Endothelial cell of umbilical vein (primary cell): ENCODE results near the gene TGFBR3. TPM values are rescaled to one million over a fixed set of nuclear protein-coding genes. Genes with fewer than 3 reads are reported as not detected.

ENCODE experiments used
- BruUV-seq: library from RNA; stranded (reverse); fragments of 400-500 nt; replicated peaks from 2 replicates; lab custom pipeline; 2021; lab: Mats Ljungman, UMichigan
- CTCF ChIA-PET: fragments of 300-600, 350-600 bp; sonication (Branson Sonifier 250); formaldehyde crosslinking; loops from one replicate; lab custom pipeline; 2021; ENCODE audit warnings: antibody characterized with exemption, inconsistent platforms; lab: Charles Lee
- POLR2A ChIA-PET: fragments of 300-600, 350-600 bp; sonication (Branson Sonifier 250); formaldehyde crosslinking; loops from one replicate; lab custom pipeline; 2021; ENCODE audit warnings: antibody characterized with exemption, inconsistent platforms; lab: Charles Lee
- DNase-seq: peaks from one replicate; pipeline ENCODE4 v3.0.0-alpha.2; 2011; ENCODE audit warnings: low read depth, low spot score
- FAIRE-seq: peaks from 2 replicates; lab custom pipeline; 2011; peaks lifted over from hg19 to GRCh38; lab: Jason Lieb, UNC
- H2AFZ ChIP-seq: 2 replicates; pipeline ENCODE4 v1.6.0; 2012; ENCODE audit warnings: low read depth, low read length, control low read depth, inconsistent platforms
- H3K27ac ChIP-seq: 2 replicates; pipeline ENCODE4 v1.5.1; 2011; ENCODE audit warnings: low read depth, mild to moderate bottlenecking, control low read depth, low read length, moderate library complexity; ENCODE audit not compliant: insufficient read depth
- H3K27me3 ChIP-seq, 2 experiments: 2 replicates each; pipeline versions ENCODE4 v1.6.0 to v1.6.1; 2011; ENCODE audit warnings: low read length in 2 of 2, mixed read lengths in 1 of 2; ENCODE audit not compliant: control insufficient read depth in 2 of 2, insufficient read depth in 2 of 2
- H3K36me3 ChIP-seq, 2 experiments: 2 replicates in 1 of 2; 3 replicates in 1 of 2; pipeline ENCODE4 v1.5.1; 2011; ENCODE audit warnings: low read length in 2 of 2, mild to moderate bottlenecking in 1 of 2, moderate library complexity in 1 of 2; ENCODE audit not compliant: control insufficient read depth in 2 of 2, insufficient read depth in 2 of 2; ENCODE audit errors: extremely low read depth in 1 of 2
- H3K4me1 ChIP-seq: 3 replicates; pipeline ENCODE4 v1.5.1; 2011; ENCODE audit warnings: mild to moderate bottlenecking, low read length; ENCODE audit not compliant: control insufficient read depth, insufficient read depth; ENCODE audit errors: extremely low read depth
- H3K4me2 ChIP-seq: 2 replicates; pipeline ENCODE4 v1.6.1; 2011; ENCODE audit warnings: low read length, control low read depth, mixed read lengths; ENCODE audit not compliant: insufficient read depth
- H3K4me3 ChIP-seq, 3 experiments: fragments of 200-600 bp in 1 of 3; sonication (generic), shearing (Covaris generic) in 1 of 3; replicated peaks in 1 of 3; 2 replicates each; pipeline ENCODE4 v1.5.1; 2011 to 2016; ENCODE audit warnings: control low read depth in 3 of 3, low read length in 3 of 3, mild to moderate bottlenecking in 2 of 3, inconsistent platforms in 1 of 3, low read depth in 1 of 3, moderate library complexity in 1 of 3; ENCODE audit not compliant: insufficient read depth in 1 of 3
- H3K79me2 ChIP-seq: 2 replicates; pipeline ENCODE4 v1.6.0; 2012; ENCODE audit warnings: low read length, inconsistent platforms; ENCODE audit not compliant: control insufficient read depth, insufficient read depth
- H3K9ac ChIP-seq: replicated peaks from 2 replicates; pipeline ENCODE3; 2011; ENCODE audit warnings: low read length, control low read depth; ENCODE audit not compliant: insufficient read depth; ENCODE audit errors: extremely low read depth
- H3K9me1 ChIP-seq: replicated peaks from 3 replicates; pipeline ENCODE4 v1.6.0; 2011; ENCODE audit warnings: mild to moderate bottlenecking, low read length; ENCODE audit not compliant: control insufficient read depth, insufficient read depth; ENCODE audit errors: extremely low read depth
- H3K9me3 ChIP-seq: replicated peaks from 2 replicates; pipeline ENCODE4 v1.5.1; 2012; ENCODE audit warnings: low read length, inconsistent platforms; ENCODE audit not compliant: control insufficient read depth, insufficient read depth
- H4K20me1 ChIP-seq: replicated peaks from 2 replicates; pipeline ENCODE3; 2011; ENCODE audit warnings: mild to moderate bottlenecking, low read length; ENCODE audit not compliant: control insufficient read depth, insufficient read depth; ENCODE audit errors: extremely low read depth
- EZH2 ChIP-seq: IDR thresholded peaks from 2 replicates; pipeline ENCODE4 v1.6.1; 2012; ENCODE audit warnings: borderline replicate concordance, low read depth, mild to moderate bottlenecking, moderate library complexity, low read length, inconsistent platforms; ENCODE audit not compliant: severe bottlenecking
- FOS ChIP-seq: IDR thresholded peaks from 2 replicates; pipeline ENCODE4 v1.6.1; 2011; ENCODE audit warnings: mild to moderate bottlenecking, low read length, moderate library complexity, borderline replicate concordance; ENCODE audit not compliant: insufficient read depth
- GATA2 ChIP-seq: IDR thresholded peaks from 2 replicates; pipeline ENCODE4 v1.7.0; 2011; ENCODE audit warnings: low read depth, mild to moderate bottlenecking, moderate library complexity, mixed read lengths, low read length; ENCODE audit not compliant: insufficient read length, insufficient read depth
- JUN ChIP-seq: IDR thresholded peaks from 2 replicates; pipeline ENCODE4 v1.6.1; 2011; ENCODE audit warnings: borderline replicate concordance, low read depth; ENCODE audit not compliant: insufficient read length, insufficient read depth
- MYC ChIP-seq: IDR thresholded peaks from one replicate; pipeline ENCODE4 v1.6.1; 2011; ENCODE audit warnings: mild to moderate bottlenecking, low read depth, low read length
- POLR2A ChIP-seq: IDR thresholded peaks from 2 replicates; pipeline ENCODE4 v1.6.1; 2012; ENCODE audit warnings: low read depth, mild to moderate bottlenecking, control low read depth, low read length
- POLR2AphosphoS5 ChIP-seq: IDR thresholded peaks from 2 replicates; pipeline ENCODE4 v1.6.1; 2012; ENCODE audit warnings: low read depth, mild to moderate bottlenecking, control low read depth, low read length, moderate library complexity; ENCODE audit not compliant: insufficient read depth
- dilution Hi-C: fragments of 300-500 bp; cut with MboI; formaldehyde crosslinking; loops from one replicate; pipeline ENCODE4 v1.15.0; 2019; ENCODE audit warnings: low sequenced_read_pairs; ENCODE audit not compliant: extremely low pct_ligation_motif_present
- intact Hi-C: fragments of 100-400 bp; cut with micrococcal nuclease; formaldehyde crosslinking; loops from one replicate; pipeline ENCODE4 v1.10.0; 2022
- polyA plus RNA-seq, 4 experiments: library from polyadenylated mRNA; depleted of rRNA in 3 of 4; stranded (reverse) in 3 of 4; unstranded in 1 of 4; fragments of >200 nt; gene quantifications; 2 replicates each; pipeline versions ENCODE4 v1.2.1 to v1.2.3, GENCODE V29; 2011 to 2012; ENCODE audit warnings: missing spikeins in 1 of 4
- total RNA-seq: library from RNA; stranded (reverse); gene quantifications from 2 replicates; pipeline ENCODE4 v1.2.3, GENCODE V29; 2021
- TF ChIP-seq, protein P1 (sequence below), 2 donors: IDR thresholded peaks; 1 replicate in 1 of 2; 2 replicates in 1 of 2; pipeline ENCODE4 v1.5.1; 2011; ENCODE audit warnings: low read length in 2 of 2, mild to moderate bottlenecking in 2 of 2, moderate library complexity in 2 of 2, control low read depth in 1 of 2, inconsistent platforms in 1 of 2, low read depth in 1 of 2; ENCODE audit not compliant: insufficient read depth in 1 of 2; ENCODE audit errors: extremely low read depth in 1 of 2
- TF ChIP-seq, protein P2 (sequence below): IDR thresholded peaks from 2 replicates; pipeline ENCODE4 v1.6.1; 2011; ENCODE audit not compliant: insufficient read depth, insufficient read length

TGFBR3 gene
- total and polyA plus RNA-seq, 2 donors (not counting 3 experiments of a cell fraction or from before 2014, with no cell fraction given), result 8.0 to 13.4 TPM

DNA sequence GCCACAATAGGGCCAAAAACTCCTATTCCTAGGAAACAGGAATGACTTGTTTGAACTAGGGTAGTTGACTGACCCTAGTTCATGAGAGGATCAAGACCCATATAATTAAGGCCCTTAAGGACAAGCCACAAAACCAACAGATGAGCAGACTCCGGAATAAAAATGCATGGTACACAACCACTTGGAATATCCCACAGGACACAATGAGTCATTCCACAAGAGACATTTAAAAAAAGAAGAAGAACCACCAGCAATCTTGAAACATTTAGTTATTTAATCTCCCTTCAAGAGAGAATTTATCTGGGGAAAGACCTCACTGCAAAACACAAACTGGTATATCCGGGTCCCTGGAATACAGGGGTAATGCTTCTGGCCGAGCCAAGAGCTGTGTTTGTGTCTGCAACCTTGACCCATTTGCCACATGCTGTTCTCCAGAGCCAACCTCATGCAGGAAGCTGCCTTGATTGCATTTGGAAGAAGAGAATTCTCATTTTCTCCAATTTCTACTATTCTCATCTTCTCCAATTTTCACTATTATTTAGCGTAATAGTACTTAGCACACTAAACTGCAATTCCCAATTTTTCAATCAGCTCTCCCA is 135.5 kb downstream of the TGFBR3 start:
- CTCF ChIA-PET, result interaction anchor here (1.7 kb wide), 1 partner anchor 238 kb away, joined by 3 read pairs; no protein-coding TSS in a partner anchor

More for the DNA sequence above, 135.5 kb downstream of the TGFBR3 start:
- POLR2A ChIA-PET, result no interaction called here
- no peak overlapping the region for H3K9ac ChIP-seq
- H3K4me3 ChIP-seq, result no peak overlapping the region
- H2AFZ ChIP-seq, result no peak overlapping the region
- no peak overlapping the region for H3K27ac ChIP-seq
- intact Hi-C loops (no loop called here), dilution Hi-C loops (no loop called here)
- DNase-seq (no peak), FAIRE-seq (peak; percentile 31)
- no peaks in the 10 kb centered on the region for H3K9me3 ChIP-seq
- no peak overlapping the region for H3K4me2 ChIP-seq
- H3K27me3 ChIP-seq, result no peaks in the 10 kb centered on the region
- no TSS peak for BruUV-seq
- H3K36me3 ChIP-seq, result no peaks in the 10 kb centered on the region
- H4K20me1 ChIP-seq, result no peaks in the 10 kb centered on the region
- H3K9me1 ChIP-seq, result no peaks in the 10 kb centered on the region
- no peaks in the 10 kb centered on the region for H3K4me1 ChIP-seq
- TF ChIP-seq POLR2AphosphoS5 (no peak), GATA2 (no peak), JUN (no peak), MYC (no peak), EZH2 (no peak), FOS (no peak), POLR2A (no peak)
- TF ChIP-seq, protein P1, sequence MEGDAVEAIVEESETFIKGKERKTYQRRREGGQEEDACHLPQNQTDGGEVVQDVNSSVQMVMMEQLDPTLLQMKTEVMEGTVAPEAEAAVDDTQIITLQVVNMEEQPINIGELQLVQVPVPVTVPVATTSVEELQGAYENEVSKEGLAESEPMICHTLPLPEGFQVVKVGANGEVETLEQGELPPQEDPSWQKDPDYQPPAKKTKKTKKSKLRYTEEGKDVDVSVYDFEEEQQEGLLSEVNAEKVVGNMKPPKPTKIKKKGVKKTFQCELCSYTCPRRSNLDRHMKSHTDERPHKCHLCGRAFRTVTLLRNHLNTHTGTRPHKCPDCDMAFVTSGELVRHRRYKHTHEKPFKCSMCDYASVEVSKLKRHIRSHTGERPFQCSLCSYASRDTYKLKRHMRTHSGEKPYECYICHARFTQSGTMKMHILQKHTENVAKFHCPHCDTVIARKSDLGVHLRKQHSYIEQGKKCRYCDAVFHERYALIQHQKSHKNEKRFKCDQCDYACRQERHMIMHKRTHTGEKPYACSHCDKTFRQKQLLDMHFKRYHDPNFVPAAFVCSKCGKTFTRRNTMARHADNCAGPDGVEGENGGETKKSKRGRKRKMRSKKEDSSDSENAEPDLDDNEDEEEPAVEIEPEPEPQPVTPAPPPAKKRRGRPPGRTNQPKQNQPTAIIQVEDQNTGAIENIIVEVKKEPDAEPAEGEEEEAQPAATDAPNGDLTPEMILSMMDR (IDR thresholded peaks at IDR 0.05; ENCODE audit: extremely low read depth in 1 of 2, insufficient read depth in 1 of 2, low read depth in 1 of 2, low read length in 2 of 2), result no peak
- TF ChIP-seq, protein P2, sequence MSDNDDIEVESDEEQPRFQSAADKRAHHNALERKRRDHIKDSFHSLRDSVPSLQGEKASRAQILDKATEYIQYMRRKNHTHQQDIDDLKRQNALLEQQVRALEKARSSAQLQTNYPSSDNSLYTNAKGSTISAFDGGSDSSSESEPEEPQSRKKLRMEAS, result no peak
- H3K79me2 ChIP-seq, result no peaks in the 10 kb centered on the region
